GM23338 (cell line): ENCODE results near the gene CACNB2. TPM values are rescaled to one million over a fixed set of nuclear protein-coding genes. Genes with fewer than 3 reads are reported as not detected.

Source experiments
- ATAC-seq: fragments of 200-7000 bp; cut with Tn5 transposase; 3 replicates; pipeline ENCODE4 v1.9.1; 2020
- DNase-seq: peaks from one replicate; pipeline ENCODE4 v3.0.0-alpha.2; 2015; ENCODE audit warnings: low spot score
- H2AFZ ChIP-seq: fragments of 200-600 bp; sonication (generic); 2 replicates; pipeline ENCODE4 v1.8.0; 2016; ENCODE audit warnings: antibody characterized with exemption, mild to moderate bottlenecking, moderate library complexity
- H3F3A ChIP-seq: fragments of 200-600 bp; sonication (generic); replicated peaks from 2 replicates; pipeline ENCODE4 v1.8.0; 2017; ENCODE audit warnings: antibody characterized with exemption, mixed run types, low read depth
- H3K27ac ChIP-seq: fragments of 200-600 bp; sonication (generic); 2 replicates; pipeline ENCODE4 v1.6.1; 2016; ENCODE audit warnings: low read depth
- H3K27me3 ChIP-seq: fragments of 200-600 bp; sonication (generic); 2 replicates; pipeline ENCODE4 v1.8.0; 2016; ENCODE audit warnings: mild to moderate bottlenecking, mixed run types, moderate library complexity; ENCODE audit not compliant: insufficient read depth
- H3K36me3 ChIP-seq: fragments of 200-600 bp; sonication (generic); 2 replicates; pipeline ENCODE4 v1.8.0; 2016; ENCODE audit warnings: mild to moderate bottlenecking; ENCODE audit not compliant: insufficient read depth
- H3K4me1 ChIP-seq: fragments of 200-600 bp; sonication (generic); 2 replicates; pipeline ENCODE4 v1.8.0; 2016; ENCODE audit warnings: mild to moderate bottlenecking, moderate library complexity; ENCODE audit not compliant: insufficient read depth
- H3K4me2 ChIP-seq: fragments of 200-600 bp; sonication (generic); 2 replicates; pipeline ENCODE4 v1.7.1; 2017; ENCODE audit warnings: mixed run types
- H3K4me3 ChIP-seq: fragments of 200-600 bp; sonication (generic); 2 replicates; pipeline ENCODE4 v1.6.1; 2016; ENCODE audit warnings: mixed run types
- H3K79me2 ChIP-seq: fragments of 200-600 bp; sonication (generic); replicated peaks from 2 replicates; pipeline ENCODE4 v1.8.0; 2017; ENCODE audit warnings: mild to moderate bottlenecking; ENCODE audit not compliant: insufficient read depth
- H3K9me2 ChIP-seq: fragments of 200-600 bp; sonication (generic); 2 replicates; pipeline ENCODE4 v1.8.0; 2017; ENCODE audit not compliant: insufficient read depth
- H4K20me1 ChIP-seq: fragments of 200-600 bp; sonication (generic); replicated peaks from 2 replicates; pipeline ENCODE4 v1.8.0; 2017; ENCODE audit warnings: mild to moderate bottlenecking; ENCODE audit not compliant: insufficient read depth
- H3K27ac Mint-ChIP-seq: 2 replicates; pipeline ENCODE4 v1.8.0; 2020; ENCODE audit warnings: inconsistent platforms, mild to moderate bottlenecking, moderate library complexity, mixed read lengths
- H3K27me3 Mint-ChIP-seq: 3 replicates; pipeline ENCODE4 v1.8.0; 2022; ENCODE audit warnings: low read depth, mild to moderate bottlenecking, moderate library complexity, mixed read lengths, inconsistent platforms; ENCODE audit not compliant: insufficient read depth, poor library complexity
- H3K36me3 Mint-ChIP-seq: 3 replicates; pipeline ENCODE4 v1.8.0; 2021; ENCODE audit warnings: low read depth, mild to moderate bottlenecking, inconsistent platforms, moderate library complexity, mixed read lengths
- H3K4me1 Mint-ChIP-seq: 3 replicates; pipeline ENCODE4 v1.8.0; 2020; ENCODE audit warnings: mild to moderate bottlenecking, inconsistent platforms, mixed read lengths
- H3K4me3 Mint-ChIP-seq: 3 replicates; pipeline ENCODE4 v1.8.0; 2021; ENCODE audit warnings: moderate library complexity, mild to moderate bottlenecking, inconsistent platforms, mixed read lengths
- H3K9me3 Mint-ChIP-seq: 3 replicates; pipeline ENCODE4 v1.8.0; 2020; ENCODE audit warnings: moderate library complexity, mild to moderate bottlenecking, inconsistent platforms, mixed read lengths
- CREB1 ChIP-seq: fragments of 250-450 bp; sonication (Bioruptor Pico); IDR thresholded peaks from 2 replicates; pipeline ENCODE4 v1.5.0; 2020; ENCODE audit warnings: low read depth, mild to moderate bottlenecking, moderate library complexity
- ETS1 ChIP-seq: IDR thresholded peaks from 2 replicates; pipeline ENCODE4 v1.6.1; 2016; ENCODE audit warnings: antibody characterized with exemption
- EZH2 ChIP-seq: fragments of 200-600 bp; sonication (generic); IDR thresholded peaks from one replicate; pipeline ENCODE4 v1.8.0; 2017; ENCODE audit warnings: antibody characterized with exemption, mild to moderate bottlenecking, low read depth; ENCODE audit not compliant: unreplicated experiment
- EZH2phosphoT487 ChIP-seq: fragments of 200-600 bp; sonication (generic); IDR thresholded peaks from one replicate; pipeline ENCODE4 v1.8.1; 2018; ENCODE audit warnings: antibody characterized with exemption; ENCODE audit not compliant: unreplicated experiment
- JUNB ChIP-seq: IDR thresholded peaks from one replicate; pipeline ENCODE4 v1.6.1; 2016; ENCODE audit warnings: antibody characterized with exemption; ENCODE audit not compliant: unreplicated experiment
- NANOG ChIP-seq: IDR thresholded peaks from 2 replicates; pipeline ENCODE4 v1.6.1; 2016; ENCODE audit warnings: antibody characterized with exemption, borderline replicate concordance
- POLR2AphosphoS5 ChIP-seq: IDR thresholded peaks from 2 replicates; pipeline ENCODE4 v1.6.1; 2016; ENCODE audit warnings: antibody characterized with exemption, low read depth
- STAT1 ChIP-seq: IDR thresholded peaks from one replicate; pipeline ENCODE4 v1.6.1; 2016; ENCODE audit warnings: antibody characterized with exemption; ENCODE audit not compliant: unreplicated experiment
- ZNF114 ChIP-seq: fragments of 250-450 bp; sonication (Bioruptor Pico); IDR thresholded peaks from 2 replicates; pipeline ENCODE4 v1.5.0; 2020; ENCODE audit warnings: mild to moderate bottlenecking, moderate library complexity
- ZNF331 ChIP-seq: fragments of 250-450 bp; sonication (Bioruptor Pico); IDR thresholded peaks from 2 replicates; pipeline ENCODE4 v1.5.0; 2020; ENCODE audit warnings: low read depth, mild to moderate bottlenecking, moderate library complexity
- ZNF462 ChIP-seq: fragments of 250-450 bp; sonication (Bioruptor Pico); IDR thresholded peaks from 2 replicates; pipeline ENCODE4 v1.5.0; 2020; ENCODE audit warnings: mild to moderate bottlenecking, moderate library complexity
- polyA plus RNA-seq: library from polyadenylated mRNA; unstranded; fragments of >200 nt; fragmentation: Nextera tagmentation; extraction: Ambion mirVana; gene quantifications from 2 replicates; pipeline ENCODE4 v1.2.1, GENCODE V29; 2016
- total RNA-seq: library from RNA; depleted of rRNA; stranded (reverse); fragments of >200 nt; shearing (Covaris generic); gene quantifications from 2 replicates; pipeline ENCODE4 v1.2.3, GENCODE V29; 2014
- TF ChIP-seq, protein P1 (sequence below): IDR thresholded peaks from one replicate; pipeline ENCODE4 v1.6.1; 2018; ENCODE audit warnings: antibody characterized with exemption; ENCODE audit not compliant: unreplicated experiment
- TF ChIP-seq, protein P2 (sequence below), 2 experiments: fragments of 200-600 bp in 1 of 2; sonication (generic) in 1 of 2; conservative IDR thresholded peaks; 2 replicates each; pipeline versions ENCODE4 v1.5.1 to v1.6.1; 2016 to 2017; ENCODE audit warnings: antibody characterized with exemption in 2 of 2, low read depth in 2 of 2, mild to moderate bottlenecking in 2 of 2, moderate library complexity in 1 of 2

CACNB2 gene
- total and polyA plus RNA-seq, 2 experiments from 2014 or later: 5.0 to 5.9 TPM

GRCh38 chr10:18563003-18563726 lies 422.9 kb downstream of the CACNB2 start:
- Mint-ChIP-seq H3K36me3 (no peaks in the 10 kb centered on the region), H3K4me1 (no peaks in the 10 kb centered on the region), H3K27me3 (no peaks in the 10 kb centered on the region), H3K4me3 (no peak overlapping the region), H3K27ac (no peak overlapping the region), H3K9me3 (no peaks in the 10 kb centered on the region)
- no peak for TF ChIP-seq CREB1 (CRISPR knock-in tag)
- no peak for TF ChIP-seq ETS1
- no peak for TF ChIP-seq ZNF114 (CRISPR knock-in tag)
- TF ChIP-seq NANOG: no peak
- TF ChIP-seq EZH2phosphoT487: no peak
- no peak for TF ChIP-seq ZNF462 (CRISPR knock-in tag)
- TF ChIP-seq ZNF331: no peak
- no peak for TF ChIP-seq POLR2AphosphoS5
- no peak for TF ChIP-seq JUNB
- no peak for TF ChIP-seq STAT1
- TF ChIP-seq, protein P1, sequence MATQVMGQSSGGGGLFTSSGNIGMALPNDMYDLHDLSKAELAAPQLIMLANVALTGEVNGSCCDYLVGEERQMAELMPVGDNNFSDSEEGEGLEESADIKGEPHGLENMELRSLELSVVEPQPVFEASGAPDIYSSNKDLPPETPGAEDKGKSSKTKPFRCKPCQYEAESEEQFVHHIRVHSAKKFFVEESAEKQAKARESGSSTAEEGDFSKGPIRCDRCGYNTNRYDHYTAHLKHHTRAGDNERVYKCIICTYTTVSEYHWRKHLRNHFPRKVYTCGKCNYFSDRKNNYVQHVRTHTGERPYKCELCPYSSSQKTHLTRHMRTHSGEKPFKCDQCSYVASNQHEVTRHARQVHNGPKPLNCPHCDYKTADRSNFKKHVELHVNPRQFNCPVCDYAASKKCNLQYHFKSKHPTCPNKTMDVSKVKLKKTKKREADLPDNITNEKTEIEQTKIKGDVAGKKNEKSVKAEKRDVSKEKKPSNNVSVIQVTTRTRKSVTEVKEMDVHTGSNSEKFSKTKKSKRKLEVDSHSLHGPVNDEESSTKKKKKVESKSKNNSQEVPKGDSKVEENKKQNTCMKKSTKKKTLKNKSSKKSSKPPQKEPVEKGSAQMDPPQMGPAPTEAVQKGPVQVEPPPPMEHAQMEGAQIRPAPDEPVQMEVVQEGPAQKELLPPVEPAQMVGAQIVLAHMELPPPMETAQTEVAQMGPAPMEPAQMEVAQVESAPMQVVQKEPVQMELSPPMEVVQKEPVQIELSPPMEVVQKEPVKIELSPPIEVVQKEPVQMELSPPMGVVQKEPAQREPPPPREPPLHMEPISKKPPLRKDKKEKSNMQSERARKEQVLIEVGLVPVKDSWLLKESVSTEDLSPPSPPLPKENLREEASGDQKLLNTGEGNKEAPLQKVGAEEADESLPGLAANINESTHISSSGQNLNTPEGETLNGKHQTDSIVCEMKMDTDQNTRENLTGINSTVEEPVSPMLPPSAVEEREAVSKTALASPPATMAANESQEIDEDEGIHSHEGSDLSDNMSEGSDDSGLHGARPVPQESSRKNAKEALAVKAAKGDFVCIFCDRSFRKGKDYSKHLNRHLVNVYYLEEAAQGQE: no peak
- TF ChIP-seq, protein P2, sequence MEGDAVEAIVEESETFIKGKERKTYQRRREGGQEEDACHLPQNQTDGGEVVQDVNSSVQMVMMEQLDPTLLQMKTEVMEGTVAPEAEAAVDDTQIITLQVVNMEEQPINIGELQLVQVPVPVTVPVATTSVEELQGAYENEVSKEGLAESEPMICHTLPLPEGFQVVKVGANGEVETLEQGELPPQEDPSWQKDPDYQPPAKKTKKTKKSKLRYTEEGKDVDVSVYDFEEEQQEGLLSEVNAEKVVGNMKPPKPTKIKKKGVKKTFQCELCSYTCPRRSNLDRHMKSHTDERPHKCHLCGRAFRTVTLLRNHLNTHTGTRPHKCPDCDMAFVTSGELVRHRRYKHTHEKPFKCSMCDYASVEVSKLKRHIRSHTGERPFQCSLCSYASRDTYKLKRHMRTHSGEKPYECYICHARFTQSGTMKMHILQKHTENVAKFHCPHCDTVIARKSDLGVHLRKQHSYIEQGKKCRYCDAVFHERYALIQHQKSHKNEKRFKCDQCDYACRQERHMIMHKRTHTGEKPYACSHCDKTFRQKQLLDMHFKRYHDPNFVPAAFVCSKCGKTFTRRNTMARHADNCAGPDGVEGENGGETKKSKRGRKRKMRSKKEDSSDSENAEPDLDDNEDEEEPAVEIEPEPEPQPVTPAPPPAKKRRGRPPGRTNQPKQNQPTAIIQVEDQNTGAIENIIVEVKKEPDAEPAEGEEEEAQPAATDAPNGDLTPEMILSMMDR (conservative IDR thresholded peaks at IDR 0.05; ENCODE audit: low read depth in 2 of 2): no peak
- no peak for TF ChIP-seq EZH2
- no peaks in the 10 kb centered on the region for H3K4me1 ChIP-seq
- no peak overlapping the region for H3K4me3 ChIP-seq
- ATAC-seq (no peak), DNase-seq (no peak)
- no peaks in the 10 kb centered on the region for H4K20me1 ChIP-seq
- H3F3A ChIP-seq: no peaks in the 10 kb centered on the region
- no peak overlapping the region for H3K27ac ChIP-seq
- H3K9me2 ChIP-seq: no peaks in the 10 kb centered on the region
- no peak overlapping the region for H2AFZ ChIP-seq
- H3K36me3 ChIP-seq: no peaks in the 10 kb centered on the region; the same call in 1 of the 2 replicates
- H3K79me2 ChIP-seq: no peaks in the 10 kb centered on the region
- no peak overlapping the region for H3K4me2 ChIP-seq
- H3K27me3 ChIP-seq: no peaks in the 10 kb centered on the region
